GM21825 (cell line): ENCODE results near the gene ZNF335.
A peak's percentile ranks its signal among the peaks of the same experiment; 100 is the strongest.
"Not testable (repeated sequence)": the region's sequence is repeated elsewhere in the genome, so short reads cannot be mapped to it uniquely, and the experiment has no call there.

Source experiments
- ATAC-seq: cut with Tn5 transposase; IDR thresholded peaks from one replicate; pipeline ENCODE4 v1.9.1; 2021; ENCODE audit warnings: mild to moderate bottlenecking, moderate library complexity; ENCODE audit not compliant: unreplicated experiment

Gene ZNF335

GRCh38 chr20:45934586-45935415, 37.2 kb downstream of the ZNF335 start, which contains the start of gene PCIF1:
PCIF1 (plus strand) TSS chr20:45934683; CDS start chr20:45939000, 4,317 bp downstream.
- peak; percentile 65 for ATAC-seq

- ATAC-seq: peak; percentile 10
Measured at GRCh38 chr20:45934046-45934585, 37.9 kb downstream of the ZNF335 start.

- ATAC-seq: peak; percentile 37
Measured at GRCh38 chr20:45933266-45934045, 38.5 kb downstream of the ZNF335 start.

- ATAC-seq: not testable (repeated sequence)
Measured at GRCh38 chr20:45931680-45932079, 40.3 kb downstream of the ZNF335 start.

- ATAC-seq: no peak
Measured at GRCh38 chr20:45927071-45927878, 44.7 kb downstream of the ZNF335 start.

GRCh38 chr20:45926731-45927070, 45.3 kb downstream of the ZNF335 start:
- ATAC-seq: no peak

GRCh38 chr20:45925821-45926506, 46.0 kb downstream of the ZNF335 start:
- ATAC-seq: no peak

GRCh38 chr20:45924391-45925261, 47.4 kb downstream of the ZNF335 start:
- no peak for ATAC-seq

- ATAC-seq: no peak
Measured at GRCh38 chr20:45921337-45922189, 50.4 kb downstream of the ZNF335 start.

GRCh38 chr20:45920462-45921336, 51.3 kb downstream of the ZNF335 start:
- ATAC-seq: no peak

- no peak for ATAC-seq
Measured at GRCh38 chr20:45919542-45920399, 52.2 kb downstream of the ZNF335 start.

GRCh38 chr20:45918779-45919537, 53.0 kb downstream of the ZNF335 start:
- no peak for ATAC-seq

- ATAC-seq: no peak
Measured at GRCh38 chr20:45918182-45918737, 53.7 kb downstream of the ZNF335 start.

- no peak for ATAC-seq
Measured at GRCh38 chr20:45917790-45918141, 54.2 kb downstream of the ZNF335 start.

- no peak for ATAC-seq
Measured at GRCh38 chr20:45913116-45913515, 58.9 kb downstream of the ZNF335 start.

- no peak for ATAC-seq
Measured at GRCh38 chr20:45912344-45912682, 59.7 kb downstream of the ZNF335 start.
